Amniotic epithelial cell (primary cell): ENCODE data around the gene TMEFF2.

Source experiments
- DNase-seq: peaks from one replicate; pipeline ENCODE4 v3.0.0-alpha.2; 2010; ENCODE audit warnings: low read depth

The TMEFF2 gene

GRCh38 chr2:191965733-191966132 is 229.0 kb downstream of the TMEFF2 start:
- DNase-seq = no peak

GRCh38 chr2:191961556-191961955 is 233.2 kb downstream of the TMEFF2 start:
- peak; percentile 63 for DNase-seq

- no peak for DNase-seq
Observed at GRCh38 chr2:191959209-191959608, 235.5 kb downstream of the TMEFF2 start.

GRCh38 chr2:191957996-191958860 is 236.5 kb downstream of the TMEFF2 start:
- no peak for DNase-seq

GRCh38 chr2:191954451-191954850 is 240.3 kb downstream of the TMEFF2 start:
- no peak for DNase-seq

DNA sequence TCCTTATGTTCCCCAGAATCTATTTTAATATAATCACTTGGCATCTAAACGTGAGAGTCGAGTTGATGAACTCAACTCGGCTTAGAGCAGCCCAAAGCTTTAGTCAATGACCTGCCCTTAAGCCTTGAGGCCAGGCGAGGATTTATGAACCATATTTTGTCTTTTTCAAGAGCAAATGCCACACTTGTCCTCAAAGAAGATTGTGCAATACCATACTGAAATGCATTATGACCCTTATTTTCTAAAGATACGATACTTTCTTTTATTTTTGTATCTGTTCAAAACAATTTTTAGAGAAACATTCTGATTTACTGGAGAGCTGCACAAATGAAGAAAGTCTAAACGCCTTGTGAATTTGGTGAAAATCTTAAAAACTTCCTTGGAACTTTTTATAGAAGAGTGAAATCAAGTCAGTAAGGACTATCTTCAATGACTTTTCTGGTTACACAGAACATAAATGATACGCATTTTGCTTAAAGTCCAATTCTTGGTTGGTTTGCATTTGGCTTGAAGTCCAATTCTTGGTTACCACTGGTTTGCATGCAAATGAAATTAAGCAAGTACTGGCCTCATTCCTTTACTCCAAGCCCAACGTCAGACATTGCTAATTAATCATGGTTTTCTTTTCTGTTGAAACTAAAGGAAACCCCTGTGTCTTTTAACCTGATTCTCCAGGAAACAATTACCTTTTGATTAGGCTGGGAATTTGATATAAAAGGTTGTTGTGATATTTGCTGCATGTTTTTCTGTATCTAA is 242.0 kb downstream of the TMEFF2 start:
- no peak for DNase-seq

GRCh38 chr2:191951832-191952231 is 242.9 kb downstream of the TMEFF2 start:
- no peak for DNase-seq

GRCh38 chr2:191951376-191951775 is 243.4 kb downstream of the TMEFF2 start:
- DNase-seq = no peak

- DNase-seq = peak; percentile 58
Observed at GRCh38 chr2:191950132-191950874, 244.4 kb downstream of the TMEFF2 start.

DNA sequence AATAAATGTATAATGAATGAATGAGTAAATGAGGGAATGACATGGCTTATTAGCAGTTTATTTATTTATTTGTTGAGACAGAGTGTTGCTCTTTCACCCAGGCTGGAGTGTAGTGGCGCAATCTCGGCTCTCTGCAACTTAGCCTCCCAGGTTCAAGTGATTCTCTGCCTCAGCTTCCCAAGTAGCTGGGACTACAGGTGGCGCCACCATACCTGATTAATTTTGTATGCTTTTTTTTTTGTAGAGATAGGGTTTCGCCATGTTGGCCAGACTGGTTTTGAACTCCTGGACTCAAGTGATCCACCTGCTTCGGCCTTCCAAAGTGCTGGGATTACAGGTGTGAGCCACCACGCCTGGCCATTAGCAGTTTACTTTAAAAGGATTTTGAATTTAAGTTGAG is 247.5 kb downstream of the TMEFF2 start:
- DNase-seq = no peak

- no peak for DNase-seq
Observed at GRCh38 chr2:191946471-191947182, 248.1 kb downstream of the TMEFF2 start.

DNA sequence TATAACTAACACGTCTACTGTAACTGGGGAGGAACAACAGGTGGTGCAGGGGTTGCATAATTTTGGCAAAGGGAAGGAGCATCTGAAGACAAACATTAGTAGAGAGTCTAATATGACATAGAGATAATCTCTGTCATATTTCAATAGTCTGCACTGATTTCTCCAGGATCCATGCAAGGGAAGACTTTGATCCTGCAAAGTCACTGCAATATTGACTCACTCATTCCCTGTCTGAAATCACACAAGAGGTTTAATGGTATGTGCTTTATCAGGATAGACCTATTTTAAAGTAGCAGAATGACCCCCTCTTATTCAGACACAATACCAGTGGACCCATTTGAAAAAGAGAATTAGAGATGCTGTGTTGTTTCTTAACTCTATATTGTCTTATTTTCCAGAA is 249.1 kb downstream of the TMEFF2 start:
- no peak for DNase-seq

GRCh38 chr2:191942739-191943103 is 252.0 kb downstream of the TMEFF2 start:
- DNase-seq = no peak

DNA sequence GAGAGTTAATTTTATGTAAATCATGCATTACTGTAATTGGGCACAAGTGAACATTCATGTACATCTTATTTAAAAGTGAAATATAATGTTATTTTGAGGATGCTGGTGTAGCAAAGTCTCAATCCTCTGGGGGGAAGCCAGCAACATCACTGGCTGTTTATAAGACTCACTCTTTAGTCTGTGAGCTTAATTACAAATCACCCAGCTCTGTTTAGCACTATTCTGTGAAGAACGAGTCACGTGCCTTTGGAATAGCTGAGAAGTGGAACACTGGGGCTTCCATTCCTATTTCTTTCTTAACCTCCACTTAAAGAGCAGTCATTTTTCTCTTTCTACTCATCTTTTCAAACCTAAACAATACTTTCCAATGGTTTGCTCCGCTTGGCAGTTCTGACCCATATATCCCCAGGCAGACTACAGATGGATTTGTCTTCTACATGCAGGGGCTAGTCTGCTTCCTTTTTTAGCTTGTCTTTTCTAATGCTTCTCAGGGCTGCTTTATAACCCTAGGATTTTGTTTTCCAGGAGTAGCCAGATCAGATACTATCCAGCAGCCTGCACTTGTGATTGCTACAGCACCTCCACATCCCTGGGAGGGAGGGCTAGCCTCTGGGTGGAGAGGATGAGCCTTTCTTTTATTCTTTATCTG is 252.5 kb downstream of the TMEFF2 start:
- peak; percentile 19 for DNase-seq

- no peak for DNase-seq
Observed at GRCh38 chr2:191941376-191941929, 253.3 kb downstream of the TMEFF2 start.

DNA sequence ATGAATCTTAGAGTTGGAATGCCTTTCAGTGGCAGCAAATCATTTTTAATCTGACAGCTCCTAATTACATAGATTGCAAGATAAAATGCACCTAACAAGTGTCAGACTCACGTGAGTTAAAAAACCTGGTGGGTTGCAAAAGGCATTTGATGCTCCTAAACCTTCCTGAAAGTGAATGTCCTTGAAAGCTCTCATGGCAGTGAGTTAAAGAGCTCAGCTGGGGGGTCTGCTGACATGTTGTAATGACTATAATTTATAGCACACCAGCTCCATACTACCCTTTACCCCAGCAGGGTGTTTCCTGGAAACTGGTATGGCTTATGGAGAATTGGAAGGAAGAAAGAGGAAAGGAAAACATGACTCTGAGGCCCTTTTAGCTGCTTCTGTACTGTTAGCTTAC is 256.0 kb downstream of the TMEFF2 start:
- no peak for DNase-seq

GRCh38 chr2:191936882-191937405 is 257.8 kb downstream of the TMEFF2 start:
- DNase-seq = no peak

DNA sequence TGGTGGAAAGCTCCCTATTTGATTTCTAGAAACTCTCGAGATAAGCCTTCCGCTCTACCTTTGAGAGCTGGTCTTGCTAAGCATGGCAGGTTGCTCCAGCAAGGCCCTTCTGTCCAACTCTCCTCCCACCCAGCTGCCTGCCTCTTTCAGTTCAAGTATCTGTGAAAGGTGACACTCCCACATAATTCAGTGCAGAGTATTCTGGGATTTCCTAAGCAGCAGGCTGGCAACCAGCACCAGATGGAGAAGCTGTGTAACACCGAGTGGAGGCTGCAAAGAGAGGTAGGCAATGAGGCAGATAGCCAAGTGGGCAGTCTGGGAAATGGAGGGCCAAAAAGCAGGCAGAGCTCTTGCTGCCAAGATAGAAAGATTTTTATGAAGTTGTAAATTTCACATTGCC is 259.5 kb downstream of the TMEFF2 start:
- peak; percentile 28 for DNase-seq

DNA sequence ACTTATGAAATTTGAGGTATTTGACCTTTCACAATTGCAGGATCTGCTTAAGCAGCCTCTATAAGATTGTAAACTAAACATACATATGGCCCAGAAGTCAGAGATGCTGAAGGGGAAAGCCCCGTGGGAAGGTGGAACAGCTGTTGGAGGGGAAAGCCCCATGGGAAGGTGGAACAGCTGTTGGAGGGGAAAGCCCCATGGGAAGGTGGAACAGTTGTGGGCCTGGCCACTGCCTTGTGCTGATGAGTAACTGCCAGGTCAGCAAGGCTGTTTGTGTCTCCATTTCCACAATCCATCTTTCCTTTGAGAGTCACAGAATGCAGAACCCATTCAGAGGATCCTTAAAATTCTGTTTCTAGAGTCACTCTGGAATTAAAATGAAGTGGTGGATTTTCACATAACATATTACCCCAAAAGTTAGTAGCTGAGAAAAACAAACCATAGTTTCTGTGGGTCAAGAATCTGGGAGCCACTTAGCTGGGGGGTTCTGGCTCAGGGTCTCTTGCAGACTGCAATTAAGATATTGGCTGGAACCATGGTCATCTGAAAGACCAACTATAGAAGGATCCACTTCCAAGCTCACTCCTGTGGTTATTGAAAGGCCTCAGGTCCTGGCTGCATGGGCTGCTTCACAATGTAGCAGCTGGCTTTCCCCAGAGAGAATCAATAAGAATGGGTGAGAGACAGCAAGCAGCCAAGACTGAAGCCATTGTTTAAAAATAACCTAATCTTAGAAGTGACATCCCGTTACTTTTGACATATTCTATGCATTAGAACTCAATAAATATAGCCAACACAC is 261.2 kb downstream of the TMEFF2 start:
- DNase-seq = no peak

- no peak for DNase-seq
Observed at GRCh38 chr2:191932286-191932685, 262.4 kb downstream of the TMEFF2 start.
